HG03442 (cell line): ENCODE data around the gene C22orf15.

Source experiments
- ATAC-seq: cut with Tn5 transposase; IDR thresholded peaks from one replicate; pipeline ENCODE4 v1.9.1; 2021; ENCODE audit warnings: mild to moderate bottlenecking, moderate library complexity; ENCODE audit not compliant: unreplicated experiment

Gene C22orf15

DNA sequence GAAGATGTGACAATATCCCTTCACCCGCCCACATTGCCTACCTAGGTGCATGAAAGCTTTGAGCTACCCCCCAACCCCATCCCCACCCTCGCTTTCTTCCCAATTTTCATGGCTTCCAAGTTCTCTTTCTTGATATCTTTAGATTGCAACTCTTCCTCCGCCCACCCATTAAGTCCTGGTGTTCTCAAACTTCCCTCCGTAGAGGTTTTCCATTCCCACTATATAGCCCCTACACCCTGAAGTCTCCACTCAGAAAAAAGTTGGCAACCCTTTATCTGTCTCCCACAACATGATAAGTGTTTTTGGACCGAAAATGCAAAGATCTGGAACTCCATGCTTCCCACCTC lies 12.4 kb upstream of the C22orf15 start:
- no peak for ATAC-seq

DNA sequence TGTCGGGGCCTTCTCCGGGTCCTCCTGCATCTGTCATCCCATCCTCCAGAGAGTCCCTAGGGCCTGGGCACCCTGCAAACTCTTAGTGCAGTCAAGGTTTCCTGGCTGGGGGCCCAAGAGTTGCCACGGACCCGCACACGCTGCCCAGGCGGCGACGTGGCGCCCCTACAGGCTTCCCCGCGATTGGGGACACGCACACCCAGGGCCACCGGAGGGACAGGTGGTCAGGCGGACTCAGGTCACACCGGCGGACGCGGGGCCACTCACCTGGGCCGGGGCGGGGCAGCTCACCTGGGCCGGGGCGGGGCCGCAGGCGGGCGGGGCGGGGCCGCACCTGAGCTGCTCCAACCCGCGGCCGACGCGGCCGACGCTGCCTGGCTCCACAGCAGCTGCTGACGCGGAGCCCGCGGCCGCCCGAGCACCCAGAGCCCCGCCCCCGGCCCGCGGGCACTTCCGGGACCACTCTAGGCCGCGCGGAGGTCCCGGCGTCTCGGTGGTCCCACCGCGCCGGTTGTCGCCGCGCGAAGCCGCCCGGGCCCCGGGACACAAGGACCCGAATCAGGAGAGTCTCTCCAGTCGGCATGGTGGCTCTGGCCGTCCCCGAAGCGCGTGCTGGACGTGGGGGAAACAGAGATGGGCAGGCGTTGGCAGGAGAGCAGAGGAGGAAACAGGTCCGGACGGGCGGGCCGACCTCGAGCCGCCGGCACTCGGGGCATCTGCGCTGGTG lies 11.9 kb upstream of the C22orf15 start, which contains the start of gene ZNF70:
Gene ZNF70 (minus strand): TSS at position 399 of the 727 bp plus-strand sequence. CDS start 5,972 bp downstream, outside the sequence.
- ATAC-seq = peak; percentile 77

DNA sequence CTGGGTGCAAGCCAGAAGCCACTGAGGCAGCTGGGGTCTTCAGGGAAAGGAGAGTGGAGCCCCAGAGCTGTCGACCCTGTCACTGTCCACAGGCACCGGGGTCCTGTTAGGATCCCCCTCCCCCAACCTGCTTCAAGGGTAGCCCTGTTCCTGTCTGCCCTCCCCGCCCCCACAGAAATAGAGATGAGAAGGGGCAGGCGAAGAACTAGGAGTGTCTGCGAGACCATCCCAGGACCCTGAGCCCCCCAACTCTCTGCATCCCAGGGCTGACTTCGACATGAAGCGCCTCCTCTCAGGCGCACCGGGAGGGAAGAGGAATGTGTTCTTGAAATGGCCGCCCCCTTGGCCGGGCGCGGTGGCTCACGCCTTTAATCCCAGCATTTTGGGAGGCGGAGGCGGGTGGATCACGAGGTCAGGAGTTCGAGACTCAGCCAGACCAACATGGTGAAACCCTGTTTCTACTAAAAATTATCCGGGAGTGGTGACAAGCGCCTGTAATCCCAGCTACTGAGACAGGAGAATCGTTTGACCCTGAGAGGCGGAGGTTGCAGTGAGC lies 11.3 kb upstream of the C22orf15 start:
- ATAC-seq = peak; percentile 13

DNA sequence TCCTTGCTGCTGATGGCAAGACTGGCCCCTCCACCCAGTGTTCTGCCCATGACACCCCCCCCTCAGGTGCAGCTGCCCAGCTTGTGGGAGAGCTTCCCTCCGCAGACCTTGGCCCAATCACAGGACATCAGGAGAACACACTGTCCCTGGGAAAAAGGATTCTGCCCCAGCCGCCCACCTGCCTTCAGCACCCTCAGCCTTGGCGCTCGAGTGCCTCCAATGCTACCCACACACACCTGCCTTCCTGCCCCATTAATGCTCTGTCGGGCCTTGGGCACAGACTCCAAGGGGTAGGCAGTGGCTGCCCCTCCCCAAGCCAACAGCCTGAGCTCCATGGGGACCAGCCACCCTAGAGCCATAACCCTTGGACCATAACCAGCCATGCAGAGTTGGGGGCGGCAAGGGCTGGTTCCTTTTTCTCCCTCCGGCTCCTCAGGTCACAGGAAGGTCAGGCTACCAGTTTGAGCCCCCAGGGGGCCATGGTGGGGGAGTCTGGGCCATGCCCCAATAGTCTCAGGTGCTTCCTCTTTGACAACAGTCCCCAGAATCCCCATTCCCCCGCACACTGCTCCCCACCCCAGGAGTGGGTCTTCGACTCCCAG lies 10.6 kb upstream of the C22orf15 start:
- no peak for ATAC-seq

DNA sequence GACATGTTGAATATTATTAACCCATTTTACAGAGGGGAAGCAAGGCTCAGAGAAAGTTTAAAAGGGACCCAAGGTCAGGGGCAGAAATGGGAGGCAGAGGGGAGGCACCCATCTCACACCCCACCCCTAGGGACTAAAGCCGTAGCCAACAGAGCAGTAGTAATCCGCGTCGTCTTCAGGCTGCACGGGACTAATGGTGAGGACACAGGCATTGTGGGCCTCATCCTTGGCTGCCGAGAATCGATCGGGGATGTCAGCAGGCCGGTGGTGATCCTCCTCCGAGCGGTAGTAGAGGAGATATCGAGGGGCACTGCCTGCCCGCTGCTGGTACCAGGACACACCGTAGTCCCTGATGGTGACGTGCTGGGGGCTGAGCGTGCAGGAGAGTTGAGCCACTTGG lies 10.0 kb upstream of the C22orf15 start:
- ATAC-seq = no peak

DNA sequence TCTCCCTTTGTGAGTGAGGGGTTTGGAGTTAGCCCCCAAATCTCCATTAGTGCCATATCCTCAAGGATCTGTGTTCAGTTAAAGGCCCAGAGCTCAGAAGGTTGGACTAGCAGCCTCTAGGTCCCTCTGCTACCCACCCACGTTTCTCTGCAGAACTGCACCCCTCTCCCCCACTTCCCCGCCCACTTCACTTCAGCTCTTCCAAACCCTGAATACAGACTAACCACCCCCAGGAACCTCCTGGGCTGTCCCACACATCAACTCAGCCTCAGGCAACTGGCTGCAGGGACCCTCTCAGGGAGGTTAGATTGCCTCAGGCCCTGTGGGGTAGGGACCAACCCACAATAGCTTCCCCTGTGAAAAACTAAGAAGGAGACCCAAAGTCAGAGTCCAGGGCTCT lies 9.4 kb upstream of the C22orf15 start:
- no peak for ATAC-seq

DNA sequence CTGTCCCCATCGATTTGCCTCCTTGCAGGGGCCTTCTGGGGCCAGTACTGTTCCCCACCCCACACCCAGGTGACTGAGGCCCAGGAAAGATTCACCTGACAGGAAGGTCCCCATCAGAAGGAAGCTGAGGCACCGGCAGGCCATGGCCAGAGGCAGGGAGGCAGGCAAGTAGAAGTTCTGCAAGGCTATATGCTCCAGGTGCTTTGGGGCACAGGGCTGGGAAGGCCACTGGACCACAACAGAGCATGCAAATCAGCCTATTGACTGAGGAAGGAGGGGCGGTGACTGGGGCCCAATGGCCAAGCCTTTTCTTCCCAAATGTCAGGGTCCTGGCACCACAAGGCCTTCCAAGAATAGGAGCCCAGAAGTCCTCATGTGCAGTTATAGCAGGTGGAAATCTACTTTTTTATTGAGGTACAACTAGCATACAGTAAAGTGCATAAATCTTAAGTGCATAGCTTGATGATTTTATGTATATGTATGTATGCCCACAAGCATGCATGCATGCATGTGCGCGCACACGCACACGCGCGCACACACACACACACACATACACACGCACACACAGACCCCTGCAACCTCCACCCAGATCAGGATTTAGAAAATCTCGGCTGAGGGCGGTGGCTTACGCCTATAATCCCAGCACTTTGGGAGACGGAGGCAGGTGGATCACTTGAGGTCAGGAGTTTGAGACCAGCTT lies 8.4 kb upstream of the C22orf15 start, which contains the start of gene VPREB3:
Gene VPREB3 (minus strand): TSS at position 206 of the 700 bp plus-strand sequence. CDS start 62 bp downstream, at position 144.
- ATAC-seq = no peak

DNA sequence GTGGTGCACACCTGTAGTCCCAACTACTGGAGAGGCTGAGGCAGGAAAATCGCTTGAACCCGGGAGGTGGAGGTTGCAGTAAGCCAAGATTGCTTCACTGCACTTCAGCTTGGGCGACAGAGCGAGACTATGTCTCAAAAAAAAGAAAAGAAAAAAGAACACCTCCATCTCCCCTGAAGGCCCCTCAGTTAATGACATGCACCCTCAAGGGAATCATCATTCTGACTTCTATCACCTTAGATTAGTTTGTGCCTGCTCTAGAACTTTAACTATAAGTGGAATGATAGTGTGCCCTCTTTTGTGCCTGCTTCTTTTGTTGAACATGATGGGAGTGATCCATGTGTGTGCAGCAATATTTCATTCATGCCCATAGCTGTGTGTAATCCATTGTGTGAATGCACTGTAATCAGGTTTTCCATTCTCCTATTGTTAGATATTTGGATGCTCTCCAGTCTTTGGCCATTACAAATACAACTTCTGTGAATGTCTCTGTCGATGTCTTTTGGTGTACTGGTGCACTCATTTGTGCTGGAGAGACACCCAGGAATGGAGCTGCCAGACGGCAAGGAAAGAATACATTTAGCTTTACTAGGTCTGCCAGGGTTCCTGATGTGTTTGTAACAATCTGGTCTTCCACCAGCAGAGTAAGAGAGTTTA lies 7.7 kb upstream of the C22orf15 start:
- ATAC-seq = no peak

DNA sequence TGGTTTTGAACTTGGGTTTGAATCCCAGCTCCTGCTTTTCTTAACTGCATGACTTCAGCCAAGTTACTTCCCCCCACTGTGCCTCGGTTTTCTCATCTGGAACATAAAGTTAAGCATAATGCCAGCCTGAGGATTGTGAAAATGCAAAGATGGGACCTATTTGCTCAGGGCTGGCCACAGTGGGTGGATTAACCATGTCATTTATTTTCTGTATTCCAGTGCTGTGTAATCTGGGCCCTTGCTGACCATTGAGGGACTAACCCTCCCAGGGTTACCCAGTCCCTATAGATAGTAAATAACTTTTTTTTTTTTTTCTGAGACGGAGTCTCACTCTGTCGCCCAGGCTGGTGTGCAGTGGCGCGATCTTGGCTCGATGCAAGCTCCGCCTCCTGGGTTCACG lies 7.1 kb upstream of the C22orf15 start:
- ATAC-seq = no peak

DNA sequence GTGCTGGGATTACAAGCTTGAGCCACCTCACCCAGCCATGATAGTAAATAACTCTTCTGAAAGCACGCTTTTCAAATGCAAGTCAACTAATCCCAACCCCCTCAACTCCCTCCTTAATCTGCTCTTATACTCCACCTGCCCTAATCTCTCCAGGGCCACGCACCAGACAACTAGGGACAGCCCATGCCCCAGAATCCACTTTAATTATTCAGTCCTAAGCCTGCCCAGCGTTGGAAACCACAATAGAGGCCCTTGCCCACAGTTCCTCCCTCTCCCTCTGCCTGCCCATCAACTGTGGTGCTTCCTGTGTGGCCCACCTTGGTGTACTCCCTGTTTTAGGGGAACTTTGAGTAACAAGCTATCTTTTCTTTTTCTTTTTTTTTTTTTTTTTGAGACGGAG lies 5.9 kb upstream of the C22orf15 start:
- no peak for ATAC-seq

DNA sequence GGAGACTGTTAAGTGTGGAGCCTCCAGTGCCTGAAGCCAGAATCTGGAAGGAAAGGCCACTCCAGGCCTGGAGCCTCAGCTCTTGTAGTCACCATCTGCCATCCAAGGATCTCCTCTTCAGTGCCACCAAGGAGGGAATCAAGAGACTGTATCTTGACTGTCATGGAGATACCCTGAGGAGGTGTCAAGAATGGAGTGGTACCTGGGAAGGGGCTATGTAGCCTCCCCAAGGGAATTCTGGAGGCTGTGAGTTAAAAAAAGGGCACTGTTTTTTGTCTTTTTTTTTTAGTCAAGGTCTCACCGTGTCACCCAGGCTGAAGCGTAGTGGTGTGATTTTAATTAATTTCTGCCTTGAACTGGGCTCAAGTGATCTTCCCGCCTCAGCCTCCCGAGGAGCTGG lies 3.2 kb upstream of the C22orf15 start:
- ATAC-seq = no peak

DNA sequence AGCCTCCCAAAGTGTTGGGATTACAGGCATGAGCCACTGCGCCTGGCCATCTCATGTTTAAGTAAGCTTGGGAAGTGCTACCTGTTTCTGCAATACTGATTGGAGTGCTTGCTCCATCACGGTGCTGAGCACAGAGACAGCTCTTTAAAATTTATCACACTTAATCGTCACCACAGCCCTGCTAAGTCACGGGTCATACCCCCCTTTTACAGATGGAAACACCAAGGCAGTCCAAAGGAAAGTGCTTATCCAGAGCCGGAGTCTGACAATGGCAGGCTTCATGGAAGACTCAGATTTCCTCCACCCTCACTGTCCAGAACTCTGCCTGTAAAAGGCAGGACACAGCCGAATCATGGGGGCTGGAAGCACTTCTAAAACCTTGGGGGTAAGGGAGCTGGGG lies 2.7 kb upstream of the C22orf15 start:
- no peak for ATAC-seq

DNA sequence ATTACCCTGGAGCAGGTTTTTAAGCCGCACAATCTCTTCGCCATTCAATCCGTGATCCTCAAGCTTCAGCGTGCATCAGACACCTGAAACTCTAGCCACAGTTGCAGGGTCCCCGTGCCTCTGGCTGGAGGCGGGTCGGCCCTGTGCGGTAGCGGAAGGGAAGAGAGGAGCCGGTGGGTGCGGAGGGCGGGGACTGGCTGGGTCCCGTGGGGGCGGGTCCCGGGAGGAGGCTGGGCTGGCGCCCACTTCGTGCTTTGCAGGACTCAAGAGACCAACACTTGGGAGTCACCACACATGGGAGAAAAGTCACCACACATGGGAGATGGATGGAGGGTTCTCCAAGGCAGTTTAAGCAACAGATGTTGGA lies 772 bp downstream of the C22orf15 start:
- no peak for ATAC-seq

DNA sequence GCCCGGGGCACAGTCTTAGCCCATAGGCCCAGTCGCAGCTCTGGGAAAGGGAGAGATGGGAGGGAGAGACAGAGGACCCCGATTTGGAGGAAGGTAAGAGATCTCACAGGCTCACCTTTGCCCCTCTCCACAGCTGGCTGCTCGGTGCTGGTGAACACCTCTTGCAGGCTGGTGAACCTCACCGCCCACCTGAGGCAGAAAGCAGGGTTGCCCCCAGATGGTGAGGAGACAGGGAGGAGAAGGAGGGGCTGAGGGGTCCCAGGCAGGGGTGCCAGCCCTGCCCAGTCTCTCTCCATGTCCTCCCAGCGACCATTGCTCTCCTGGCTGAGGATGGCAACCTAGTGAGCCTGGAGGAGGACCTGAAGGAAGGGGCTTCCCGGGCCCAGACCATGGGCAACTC lies 1.2 kb downstream of the C22orf15 start:
- ATAC-seq = no peak

DNA sequence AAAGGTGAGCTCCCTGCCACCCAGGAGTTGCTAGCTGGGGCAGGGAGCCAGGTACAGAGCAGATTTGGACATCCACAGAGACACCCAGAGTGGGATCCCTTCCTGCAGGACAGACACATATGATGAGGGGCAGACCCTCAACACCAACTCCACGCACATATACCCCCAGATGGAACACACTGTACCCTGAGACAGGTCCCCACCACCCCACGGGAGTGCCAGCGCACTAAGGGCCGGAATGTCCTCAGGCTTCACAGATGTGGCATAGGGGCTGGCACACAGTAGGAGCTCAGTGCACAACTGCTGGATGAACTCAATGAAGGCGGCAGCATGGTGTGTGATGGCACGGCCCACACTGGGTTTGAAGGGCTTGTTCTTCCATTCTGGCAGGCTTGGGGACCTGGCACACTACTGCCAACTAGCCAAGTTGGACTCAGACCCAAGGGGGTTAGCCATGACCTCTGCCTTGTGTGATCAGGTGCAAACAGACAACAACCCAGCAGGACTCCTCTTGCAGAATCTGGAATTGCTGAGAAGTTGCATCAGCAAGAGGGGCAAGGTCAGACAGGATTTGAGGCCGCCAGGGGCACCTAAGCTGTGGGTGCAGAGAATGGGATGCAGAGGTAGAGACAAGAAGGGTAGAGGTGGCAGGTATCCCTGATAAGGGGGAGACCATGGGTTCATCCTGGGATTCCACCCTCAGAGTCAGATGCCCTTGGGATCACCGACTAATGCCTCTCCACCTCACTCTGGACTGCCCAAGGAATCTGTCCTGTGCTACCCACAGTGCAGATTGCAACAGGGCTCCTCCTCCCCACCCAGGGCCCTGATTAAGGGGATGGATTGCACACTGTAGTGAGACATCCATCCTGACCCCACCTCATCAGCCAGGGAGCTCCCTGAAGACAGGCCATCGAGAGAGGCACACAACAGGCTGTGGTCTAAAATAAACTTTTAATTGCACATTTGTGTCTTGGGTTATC lies 2.4 kb downstream of the C22orf15 start:
- no peak for ATAC-seq

DNA sequence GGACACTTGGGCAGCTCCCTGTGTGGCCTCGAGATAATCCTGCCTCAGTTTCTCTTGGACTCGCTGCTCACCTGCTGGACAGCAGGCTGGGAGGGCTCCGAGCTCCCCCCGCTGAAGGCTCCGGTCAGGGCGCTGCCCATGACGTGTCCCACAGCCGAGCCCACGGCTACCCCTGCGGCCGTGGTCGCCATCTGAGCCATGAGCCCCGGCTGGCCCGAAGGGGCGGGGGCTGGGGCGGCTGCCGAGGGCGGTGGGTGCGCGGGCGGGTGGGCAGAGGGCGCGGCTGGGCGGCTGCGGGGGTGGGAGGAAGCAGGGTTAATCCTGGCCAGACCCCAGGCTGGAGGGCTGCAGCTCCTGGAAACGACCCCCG lies 4.5 kb downstream of the C22orf15 start:
- no peak for ATAC-seq

DNA sequence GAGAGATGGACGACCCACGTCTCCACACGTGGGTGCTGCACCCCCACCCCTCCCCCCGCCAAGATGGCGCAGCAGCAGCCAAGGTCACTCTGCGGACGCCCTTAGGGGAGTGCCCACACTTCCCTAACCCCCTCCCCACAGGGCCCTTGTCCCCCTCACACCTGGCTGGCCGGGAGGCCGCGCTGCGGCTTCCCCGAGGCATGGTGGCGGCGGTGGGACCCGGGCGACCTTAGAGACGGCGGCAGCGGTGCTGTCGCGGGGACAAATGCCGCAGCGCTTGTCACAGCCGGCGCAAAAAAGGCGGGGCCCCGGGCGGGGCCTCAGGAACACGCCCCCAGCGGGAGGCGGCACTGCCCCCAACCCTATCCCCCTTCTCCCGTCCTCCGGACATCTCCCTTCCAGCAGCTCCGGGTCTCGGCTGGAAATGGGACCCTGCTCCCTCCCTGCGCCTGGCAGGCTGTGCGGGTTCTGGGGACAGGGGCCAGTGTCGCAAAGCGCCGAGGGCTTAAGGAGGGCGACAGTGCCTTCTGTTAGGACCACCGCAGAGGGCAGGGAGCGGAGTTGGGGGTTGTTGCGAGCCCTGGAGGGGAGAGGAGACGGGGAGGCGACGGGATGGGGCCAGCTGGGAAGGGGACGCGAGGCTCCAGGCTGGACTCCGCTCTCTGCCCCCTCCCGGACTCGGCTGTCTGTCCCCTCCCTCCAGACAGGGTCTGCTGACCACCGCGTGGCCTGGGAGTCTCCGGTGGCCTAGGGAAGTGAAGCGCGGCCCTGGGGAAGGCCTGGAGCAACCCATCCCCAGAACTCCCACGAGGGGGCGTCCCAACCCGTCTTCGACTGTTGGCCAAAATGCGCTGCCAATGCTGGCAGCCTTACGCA lies 5.1 kb downstream of the C22orf15 start, which contains the start of gene CHCHD10:
Gene CHCHD10 (minus strand): TSS at position 300 of the 876 bp plus-strand sequence. CDS start 98 bp downstream, at position 202.
- peak; percentile 46 for ATAC-seq

DNA sequence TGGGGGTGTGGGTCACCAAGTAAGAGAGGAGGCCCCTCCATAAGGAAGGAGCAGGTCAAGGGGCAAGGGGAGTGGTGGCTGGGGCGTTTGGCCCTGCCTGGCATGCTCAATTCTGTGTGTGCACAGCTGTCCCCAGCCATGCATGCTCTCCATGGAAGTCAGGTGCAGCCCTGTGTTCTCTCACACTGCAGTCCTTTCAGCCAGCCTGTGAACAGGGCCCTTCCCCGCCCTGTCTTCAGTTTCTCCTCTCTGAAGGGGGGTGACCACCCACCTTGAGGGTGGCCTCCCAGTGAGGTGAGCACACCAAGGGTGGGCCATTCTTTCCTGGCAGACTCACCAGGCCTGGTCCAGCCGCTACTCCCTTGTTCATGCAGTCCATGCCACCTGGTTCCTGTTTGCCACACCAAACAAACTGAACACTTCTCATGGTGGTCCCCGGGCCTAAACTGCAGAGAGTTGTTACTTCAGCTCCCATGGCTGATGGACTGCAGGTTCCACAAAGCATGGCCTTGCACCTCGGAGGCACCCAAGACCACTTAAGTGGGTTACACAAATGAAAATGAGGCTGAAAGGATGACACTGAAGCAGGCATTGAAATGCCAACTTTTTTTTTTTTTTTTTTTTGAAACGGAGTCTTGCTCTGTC lies 6.7 kb downstream of the C22orf15 start:
- no peak for ATAC-seq

DNA sequence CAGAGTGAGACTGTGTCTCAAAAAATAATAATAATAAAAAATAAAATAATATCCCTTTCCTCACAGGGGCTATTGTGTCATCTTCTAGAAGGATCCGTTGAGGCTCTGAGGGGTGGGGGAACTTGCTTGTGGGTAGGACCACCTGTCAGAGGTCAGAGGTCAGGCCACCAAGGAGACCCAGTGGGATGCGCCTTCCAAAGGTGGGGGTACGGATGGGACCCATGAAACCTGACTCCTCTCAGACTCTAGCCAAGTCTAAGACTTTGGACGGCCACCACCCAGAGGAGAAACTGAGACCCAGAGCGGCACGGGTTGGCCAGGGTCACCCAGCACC lies 9.5 kb downstream of the C22orf15 start:
- no peak for ATAC-seq
